ENCODE results near the gene CTIF. TPM values are rescaled to one million over a fixed set of nuclear protein-coding genes. Genes with fewer than 3 reads are reported as not detected.

The CTIF gene
- polyA plus RNA-seq, 10 donors, result 25.4 to 43.6 (median 34.2) TPM

GRCh38 chr18:48663096-48663930 is 124.5 kb downstream of the CTIF start:
- no peak for DNase-seq

GRCh38 chr18:48663931-48664847 is 125.4 kb downstream of the CTIF start:
- DNase-seq, result peak in 1 of 3 donors; percentile 67

- DNase-seq, result no peak
Observed at GRCh38 chr18:48665654-48666053, 126.8 kb downstream of the CTIF start.

GRCh38 chr18:48666613-48667012 is 127.8 kb downstream of the CTIF start:
- no peak for DNase-seq

GRCh38 chr18:48667276-48668254 is 128.7 kb downstream of the CTIF start:
- DNase-seq, result no peak

GRCh38 chr18:48668466-48669179 is 129.8 kb downstream of the CTIF start:
- no peak for DNase-seq

GRCh38 chr18:48669180-48669675 is 130.4 kb downstream of the CTIF start:
- DNase-seq, result no peak

GRCh38 chr18:48669991-48670750 is 131.3 kb downstream of the CTIF start:
- DNase-seq, result no peak

GRCh38 chr18:48670751-48671560 is 132.1 kb downstream of the CTIF start:
- no peak for DNase-seq

- DNase-seq, result no peak
Observed at GRCh38 chr18:48671561-48671945, 132.7 kb downstream of the CTIF start.

GRCh38 chr18:48672671-48673340 is 134.0 kb downstream of the CTIF start:
- DNase-seq, result no peak

GRCh38 chr18:48673456-48673852 is 134.6 kb downstream of the CTIF start:
- DNase-seq, result no peak

- DNase-seq, result no peak
Observed at GRCh38 chr18:48673853-48674721, 135.3 kb downstream of the CTIF start.

- DNase-seq, result no peak
Observed at GRCh38 chr18:48674758-48675351, 136.0 kb downstream of the CTIF start.

- peak; percentile 73 to 92 (median 90) for DNase-seq
Observed at GRCh38 chr18:48675352-48675761, 136.5 kb downstream of the CTIF start.

- no peak for DNase-seq
Observed at GRCh38 chr18:48675912-48676311, 137.1 kb downstream of the CTIF start.

GRCh38 chr18:48676346-48676745 is 137.5 kb downstream of the CTIF start:
- no peak for DNase-seq
